ENCODE data around the gene ZFPM1.

DNA sequence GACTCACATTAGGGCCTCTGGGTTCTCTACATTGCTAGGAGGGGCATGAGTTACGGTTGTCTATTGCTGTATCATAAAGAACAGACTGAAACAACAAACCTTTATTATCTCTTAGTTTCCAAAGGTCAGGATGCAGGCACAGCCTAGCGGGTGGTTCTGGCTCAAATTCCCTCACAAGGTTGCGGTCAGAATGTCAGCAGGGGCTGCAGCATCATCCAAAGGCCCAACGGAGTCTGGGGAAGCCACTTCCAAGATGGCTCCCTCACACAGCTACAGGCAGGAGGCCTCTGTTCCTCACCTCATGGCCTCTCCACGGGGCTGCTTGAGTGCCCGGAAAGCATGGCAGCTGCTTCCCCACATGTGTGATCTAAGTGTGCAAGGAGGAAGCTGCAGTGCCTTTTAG lies 29.6 kb upstream of the ZFPM1 start:
- no peak for TF ChIP-seq POLR2AphosphoS5 (IDR thresholded peaks at IDR 0.05)
- TF ChIP-seq, protein P1, sequence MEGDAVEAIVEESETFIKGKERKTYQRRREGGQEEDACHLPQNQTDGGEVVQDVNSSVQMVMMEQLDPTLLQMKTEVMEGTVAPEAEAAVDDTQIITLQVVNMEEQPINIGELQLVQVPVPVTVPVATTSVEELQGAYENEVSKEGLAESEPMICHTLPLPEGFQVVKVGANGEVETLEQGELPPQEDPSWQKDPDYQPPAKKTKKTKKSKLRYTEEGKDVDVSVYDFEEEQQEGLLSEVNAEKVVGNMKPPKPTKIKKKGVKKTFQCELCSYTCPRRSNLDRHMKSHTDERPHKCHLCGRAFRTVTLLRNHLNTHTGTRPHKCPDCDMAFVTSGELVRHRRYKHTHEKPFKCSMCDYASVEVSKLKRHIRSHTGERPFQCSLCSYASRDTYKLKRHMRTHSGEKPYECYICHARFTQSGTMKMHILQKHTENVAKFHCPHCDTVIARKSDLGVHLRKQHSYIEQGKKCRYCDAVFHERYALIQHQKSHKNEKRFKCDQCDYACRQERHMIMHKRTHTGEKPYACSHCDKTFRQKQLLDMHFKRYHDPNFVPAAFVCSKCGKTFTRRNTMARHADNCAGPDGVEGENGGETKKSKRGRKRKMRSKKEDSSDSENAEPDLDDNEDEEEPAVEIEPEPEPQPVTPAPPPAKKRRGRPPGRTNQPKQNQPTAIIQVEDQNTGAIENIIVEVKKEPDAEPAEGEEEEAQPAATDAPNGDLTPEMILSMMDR (IDR thresholded peaks at IDR 0.05): no peak
